ENCODE measurements around the gene EDDM3A. TPM values are rescaled to one million over a fixed set of nuclear protein-coding genes. Genes with fewer than 3 reads are reported as not detected.

The EDDM3A gene, protein sequence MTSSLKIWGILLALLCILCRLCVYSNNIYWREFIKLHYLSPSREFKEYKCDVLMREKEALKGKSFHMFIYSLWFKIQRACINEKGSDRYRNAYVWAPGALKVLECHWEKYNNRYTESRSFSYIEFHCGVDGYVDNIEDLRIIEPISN
- total RNA-seq: not detected
- not detected for total RNA-seq (2013)

DNA sequence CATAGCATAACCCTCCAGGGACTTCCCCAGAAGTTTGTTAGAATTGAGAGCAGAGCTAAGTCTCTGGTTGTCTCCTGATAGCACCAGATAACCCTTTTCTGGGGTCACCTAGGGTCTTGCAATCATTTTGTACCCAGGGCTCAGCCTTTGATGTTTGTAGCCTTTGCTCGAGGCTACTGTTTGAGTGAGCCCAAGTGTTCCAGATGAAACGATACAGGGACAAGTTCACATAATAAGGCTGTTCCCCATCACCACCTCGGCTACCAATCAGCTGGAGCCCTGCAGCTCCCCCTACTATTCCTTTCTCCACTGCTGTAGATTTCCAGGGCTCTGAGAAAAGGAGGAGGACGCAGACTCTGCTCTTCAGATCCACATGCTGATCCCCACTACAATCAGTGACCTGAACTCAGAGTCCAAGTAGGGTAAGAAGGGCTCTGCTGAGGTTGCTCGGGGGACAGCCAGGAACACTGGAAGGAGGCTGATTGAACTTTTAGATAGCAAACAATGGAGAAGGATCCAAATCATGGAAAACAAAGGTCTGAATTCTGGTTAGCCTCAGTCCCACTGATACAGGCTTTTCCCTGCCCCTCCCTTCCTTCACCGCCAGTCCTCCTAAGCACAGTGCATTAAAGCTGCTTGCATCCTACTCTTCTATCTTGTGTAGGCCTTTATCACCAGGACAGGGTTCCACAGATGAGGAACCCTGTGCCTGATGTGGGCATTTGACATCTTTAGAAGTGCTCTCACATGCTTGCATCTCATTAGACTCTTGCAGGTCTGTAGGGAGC lies at the start of gene EDDM3A:
TSS of gene EDDM3A (plus strand) at position 317 of the 788 bp plus-strand sequence. CDS start 1,694 bp downstream, outside the sequence.
- no peaks in the 10 kb centered on the region for H3K9me3 Mint-ChIP-seq
- no peaks in the 10 kb centered on the region for H3K4me1 Mint-ChIP-seq
- TF ChIP-seq, protein P1, sequence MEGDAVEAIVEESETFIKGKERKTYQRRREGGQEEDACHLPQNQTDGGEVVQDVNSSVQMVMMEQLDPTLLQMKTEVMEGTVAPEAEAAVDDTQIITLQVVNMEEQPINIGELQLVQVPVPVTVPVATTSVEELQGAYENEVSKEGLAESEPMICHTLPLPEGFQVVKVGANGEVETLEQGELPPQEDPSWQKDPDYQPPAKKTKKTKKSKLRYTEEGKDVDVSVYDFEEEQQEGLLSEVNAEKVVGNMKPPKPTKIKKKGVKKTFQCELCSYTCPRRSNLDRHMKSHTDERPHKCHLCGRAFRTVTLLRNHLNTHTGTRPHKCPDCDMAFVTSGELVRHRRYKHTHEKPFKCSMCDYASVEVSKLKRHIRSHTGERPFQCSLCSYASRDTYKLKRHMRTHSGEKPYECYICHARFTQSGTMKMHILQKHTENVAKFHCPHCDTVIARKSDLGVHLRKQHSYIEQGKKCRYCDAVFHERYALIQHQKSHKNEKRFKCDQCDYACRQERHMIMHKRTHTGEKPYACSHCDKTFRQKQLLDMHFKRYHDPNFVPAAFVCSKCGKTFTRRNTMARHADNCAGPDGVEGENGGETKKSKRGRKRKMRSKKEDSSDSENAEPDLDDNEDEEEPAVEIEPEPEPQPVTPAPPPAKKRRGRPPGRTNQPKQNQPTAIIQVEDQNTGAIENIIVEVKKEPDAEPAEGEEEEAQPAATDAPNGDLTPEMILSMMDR (IDR thresholded peaks at IDR 0.05): no peak
- Histone ChIP-seq H3K27me3 (ENCODE audit: control insufficient read depth, insufficient read depth, low read length) (no peaks in the 10 kb centered on the region), H3K4me3 (ENCODE audit: low read length) (no peak within 1 kb of the TSS), H3K4me1 (ENCODE audit: control insufficient read depth, insufficient read depth, low read length) (no peaks in the 10 kb centered on the region), H3K9me3 (ENCODE audit: control insufficient read depth, insufficient read depth, low read length) (no peaks in the 10 kb centered on the region), H3K36me3 (ENCODE audit: control insufficient read depth, insufficient read depth, low read length) (no peaks in the 10 kb centered on the region), H3K27ac (ENCODE audit: low read length) (no peak within 1 kb of the TSS)
- no peak for ATAC-seq
- no peaks in the 10 kb centered on the region for H3K36me3 Mint-ChIP-seq
- DNase-seq: no peak
- no peak within 1 kb of the TSS for H3K27ac Mint-ChIP-seq
- WGBS (ENCODE audit: insufficient coverage): 82% methylated on average over 5 of the region's 6 CpGs
- peaks cover 8 to 10% of the 10 kb centered on the region in 2 donors for H3K27me3 Mint-ChIP-seq (ENCODE audit: low read depth in 2 of 2)
- intact Hi-C loops (cut with micrococcal nuclease): no loop called here
- H3K4me3 Mint-ChIP-seq: no peak within 1 kb of the TSS

DNA sequence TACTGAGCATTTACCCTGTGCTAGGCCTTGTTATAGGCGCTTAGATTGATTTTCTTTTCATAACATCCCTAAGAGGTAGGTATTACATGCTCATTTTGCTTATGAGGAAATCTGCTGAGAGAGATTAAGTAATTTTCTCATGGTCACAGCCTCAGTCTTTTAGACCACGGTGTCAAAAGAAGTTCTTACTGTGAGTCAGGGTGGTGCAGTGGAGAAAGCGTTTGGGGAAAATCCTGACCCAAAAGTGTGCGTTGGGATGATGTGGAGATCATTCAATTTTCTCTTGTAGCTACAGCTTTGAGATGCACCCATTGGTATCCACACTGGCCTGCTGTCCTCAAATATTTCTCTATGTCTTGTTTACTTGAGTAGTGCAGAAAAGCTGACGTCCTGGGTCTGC lies 48.9 kb upstream of the EDDM3A start:
- Histone ChIP-seq H3K27me3 (ENCODE audit: control insufficient read depth, insufficient read depth, low read length) (no peaks in the 10 kb centered on the region), H3K36me3 (ENCODE audit: control insufficient read depth, insufficient read depth, low read length) (no peaks in the 10 kb centered on the region), H3K4me3 (ENCODE audit: low read length) (no peak overlapping the region), H3K9me3 (ENCODE audit: control insufficient read depth, insufficient read depth, low read length) (no peaks in the 10 kb centered on the region), H3K27ac (ENCODE audit: low read length) (no peak overlapping the region), H3K4me1 (ENCODE audit: control insufficient read depth, insufficient read depth, low read length) (no peaks in the 10 kb centered on the region)
- intact Hi-C loops (cut with micrococcal nuclease): loop anchor here (1.0 kb wide), 3 partner anchors 159 to 275 kb away; no protein-coding TSS in a partner anchor
- no peak for ATAC-seq
- DNase-seq: no peak
- Mint-ChIP-seq H3K36me3 (no peaks in the 10 kb centered on the region), H3K27me3 (ENCODE audit: low read depth in 2 of 2) (no peaks in the 10 kb centered on the region), H3K27ac (no peak overlapping the region), H3K4me1 (no peaks in the 10 kb centered on the region), H3K4me3 (no peak overlapping the region), H3K9me3 (no peaks in the 10 kb centered on the region)
- WGBS (ENCODE audit: insufficient coverage): 81% methylated on average over 4 of the region's 5 CpGs
- TF ChIP-seq, protein P1 (IDR thresholded peaks at IDR 0.05): no peak

DNA sequence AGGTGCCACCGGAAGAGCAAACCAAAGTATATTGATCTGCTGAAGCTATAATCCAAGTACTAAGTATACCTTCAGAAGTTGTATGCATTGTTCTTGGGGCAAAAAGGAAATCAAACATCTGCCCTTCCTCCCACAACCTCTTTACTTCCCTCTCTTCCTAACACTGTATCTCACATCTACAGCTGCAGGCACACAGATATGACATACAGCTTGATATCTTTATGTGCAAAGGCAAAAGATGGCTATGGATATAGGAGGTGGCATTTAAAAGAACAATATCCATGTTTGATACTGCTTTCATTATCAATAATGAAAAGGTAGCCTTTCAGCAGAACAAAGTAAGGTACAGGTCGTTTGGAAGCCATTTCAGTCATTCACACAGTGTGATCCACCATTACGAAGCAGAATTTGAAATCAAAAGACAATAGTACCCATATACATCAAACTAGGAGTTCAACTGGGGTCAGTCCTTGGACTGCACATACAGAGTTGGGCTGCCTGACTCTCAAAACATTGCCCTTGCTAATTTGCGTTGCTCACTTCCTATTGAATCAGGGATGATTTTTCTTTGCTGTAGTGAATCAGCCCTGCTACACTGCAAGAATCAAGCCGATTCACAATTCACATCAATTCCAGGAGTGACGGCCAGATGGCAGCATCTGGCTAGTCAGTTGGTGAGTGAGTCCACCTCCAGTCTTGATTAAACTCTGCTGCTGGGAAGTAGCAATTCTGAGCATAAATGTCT lies 48.2 kb upstream of the EDDM3A start:
- ATAC-seq (peak; percentile 78 to 85 (median 82)), DNase-seq (peak; percentile 61 to 82)
- WGBS (ENCODE audit: insufficient coverage): 33% methylated on average over 6 of the region's 6 CpGs
- no peaks in the 10 kb centered on the region for H3K36me3 ChIP-seq (ENCODE audit: control insufficient read depth, insufficient read depth, low read length)
- Mint-ChIP-seq H3K27ac (no peak overlapping the region), H3K36me3 (no peaks in the 10 kb centered on the region), H3K4me1 (no peaks in the 10 kb centered on the region), H3K27me3 (ENCODE audit: low read depth in 2 of 2) (no peaks in the 10 kb centered on the region), H3K9me3 (no peaks in the 10 kb centered on the region), H3K4me3 (no peak overlapping the region)
- H3K4me3 ChIP-seq (ENCODE audit: low read length): no peak overlapping the region
- TF ChIP-seq, protein P1 (IDR thresholded peaks at IDR 0.05): peak; percentile 85
- no peak overlapping the region for H3K27ac ChIP-seq (ENCODE audit: low read length)
- H3K4me1 ChIP-seq (ENCODE audit: control insufficient read depth, insufficient read depth, low read length): no peaks in the 10 kb centered on the region
- no peaks in the 10 kb centered on the region for H3K9me3 ChIP-seq (ENCODE audit: control insufficient read depth, insufficient read depth, low read length)
- no peaks in the 10 kb centered on the region for H3K27me3 ChIP-seq (ENCODE audit: control insufficient read depth, insufficient read depth, low read length)
- intact Hi-C loops (cut with micrococcal nuclease): loop anchor here (1.0 kb wide), 3 partner anchors 158 to 274 kb away; no protein-coding TSS in a partner anchor

Data from natural killer cell (primary cell).